NOMO-1 (cell line): ENCODE data around the gene ATG14.
"Not testable (repeated sequence)": the region's sequence is repeated elsewhere in the genome, so short reads cannot be mapped to it uniquely, and the experiment has no call there.

Experiments used
- DNase-seq, 2 experiments: peaks; one replicate each; lab custom pipeline; 2025; ENCODE audit not compliant: unreplicated experiment in 2 of 2; lab: John Stamatoyannopoulos, UW

The ATG14 gene

GRCh38 chr14:55411426-55412389, at the start of gene ATG14:
Gene ATG14 (minus strand): TSS chr14:55411830. CDS start chr14:55411822, 8 bp downstream.
- peak; percentile 69 to 79 for DNase-seq

- DNase-seq, result peak in 1 of 2 experiments; percentile 53
Measured at GRCh38 chr14:55458800-55459515, 47.3 kb upstream of the ATG14 start.

GRCh38 chr14:55457496-55457895, 45.9 kb upstream of the ATG14 start:
- no peak for DNase-seq

GRCh38 chr14:55456411-55456810, 44.8 kb upstream of the ATG14 start:
- not testable (repeated sequence) for DNase-seq

- peak; percentile 70 to 81 for DNase-seq
Measured at GRCh38 chr14:55454264-55455002, 42.8 kb upstream of the ATG14 start.

- DNase-seq, result no peak
Measured at GRCh38 chr14:55451950-55452349, 40.3 kb upstream of the ATG14 start.

- no peak for DNase-seq
Measured at GRCh38 chr14:55451398-55451797, 39.8 kb upstream of the ATG14 start.

GRCh38 chr14:55450987-55451386, 39.4 kb upstream of the ATG14 start:
- peak; percentile 30 to 64 for DNase-seq

GRCh38 chr14:55450539-55450938, 38.9 kb upstream of the ATG14 start:
- no peak for DNase-seq

GRCh38 chr14:55450124-55450523, 38.5 kb upstream of the ATG14 start:
- DNase-seq, result peak; percentile 55 to 63

GRCh38 chr14:55449116-55449515, 37.5 kb upstream of the ATG14 start:
- no peak for DNase-seq

GRCh38 chr14:55448141-55448614, 36.5 kb upstream of the ATG14 start:
- DNase-seq, result no peak

GRCh38 chr14:55446833-55447232, 35.2 kb upstream of the ATG14 start:
- no peak for DNase-seq

- peak; percentile 26 to 53 for DNase-seq
Measured at GRCh38 chr14:55446127-55446736, 34.6 kb upstream of the ATG14 start.

GRCh38 chr14:55441286-55441685, 29.7 kb upstream of the ATG14 start:
- no peak for DNase-seq

GRCh38 chr14:55440385-55440784, 28.8 kb upstream of the ATG14 start, which contains the start of gene TBPL2:
Gene TBPL2 (minus strand): TSS chr14:55440616. CDS start chr14:55440449, 167 bp downstream.
- DNase-seq, result no peak

GRCh38 chr14:55438066-55438683, 26.5 kb upstream of the ATG14 start:
- DNase-seq, result peak in 1 of 2 experiments; percentile 30

- no peak for DNase-seq
Measured at GRCh38 chr14:55436931-55437330, 25.3 kb upstream of the ATG14 start.

GRCh38 chr14:55436519-55436918, 24.9 kb upstream of the ATG14 start:
- no peak for DNase-seq

- no peak for DNase-seq
Measured at GRCh38 chr14:55434805-55435174, 23.2 kb upstream of the ATG14 start.
